Right lung (tissue), 10 donors: ENCODE measurements around the gene EIF2AK2. TPM values are rescaled to one million over a fixed set of nuclear protein-coding genes. Genes with fewer than 3 reads are reported as not detected.
A peak's percentile ranks its signal among the peaks of the same experiment; 100 is the strongest.
"Not testable (repeated sequence)": the region's sequence is repeated elsewhere in the genome, so short reads cannot be mapped to it uniquely, and the experiment has no call there.

ENCODE experiments used
- DNase-seq, 2 donors: peaks; one replicate each; pipeline ENCODE4 v3.0.0-alpha.2; 2013
- long read RNA-seq, 8 donors: transcript quantifications; one replicate each; lab custom pipeline, GENCODE V29; 2026
- polyA plus RNA-seq, 5 donors: library from polyadenylated mRNA; unstranded; fragments of 120-200 nt; gene quantifications; one replicate each; pipeline versions ENCODE4 v1.2.1 to v1.2.3, GENCODE V29; 2013; ENCODE audit warnings: inconsistent platforms in 1 of 5, low replicate concordance in 1 of 5; ENCODE audit not compliant: insufficient read length in 5 of 5, insufficient read depth in 1 of 5

The EIF2AK2 gene
- 10 to 100 TPM; 23.0 to 38.3 (median 35.9) TPM for polyA plus RNA-seq
- long read RNA-seq, donor 1, partial matches to known transcripts = 0 of 4 reads
- long read RNA-seq, donor 1, other reads (novel, unspliced or antisense) = 0 of 4 reads
- long read RNA-seq, donor 2, full-length matches to known transcripts = 1 of 1 reads
- long read RNA-seq, donor 2, partial matches to known transcripts = 0 of 1 reads
- long read RNA-seq, donor 2, other reads (novel, unspliced or antisense) = 0 of 1 reads
- long read RNA-seq, donor 3, full-length matches to known transcripts = 5 of 5 reads
- long read RNA-seq, donor 3, partial matches to known transcripts = 0 of 5 reads
- long read RNA-seq, donor 3, other reads (novel, unspliced or antisense) = 0 of 5 reads
- long read RNA-seq, donor 4, partial matches to known transcripts = 13 of 17 reads
- long read RNA-seq, donor 4, other reads (novel, unspliced or antisense) = 0 of 17 reads
- long read RNA-seq, donor 5, full-length matches to known transcripts = 4 of 21 reads
- long read RNA-seq, donor 5, partial matches to known transcripts = 17 of 21 reads
- long read RNA-seq, donor 5, other reads (novel, unspliced or antisense) = 0 of 21 reads
- long read RNA-seq, donor 6, full-length matches to known transcripts = 5 of 5 reads
- long read RNA-seq, donor 6, partial matches to known transcripts = 0 of 5 reads
- long read RNA-seq, donor 6, other reads (novel, unspliced or antisense) = 0 of 5 reads
- long read RNA-seq, donor 7, full-length matches to known transcripts = 3 of 3 reads
- long read RNA-seq, donor 7, partial matches to known transcripts = 0 of 3 reads
- long read RNA-seq, donor 7, other reads (novel, unspliced or antisense) = 0 of 3 reads
- long read RNA-seq, donor 8, partial matches to known transcripts = 0 of 2 reads
- long read RNA-seq, donor 8, other reads (novel, unspliced or antisense) = 0 of 2 reads

- DNase-seq = peak; percentile 80 to 81
These were observed at the start of gene EIF2AK2 for GRCh38 chr2:37156857-37157714. Gene EIF2AK2 (minus strand): TSS chr2:37156980. CDS start chr2:37147806, 9,174 bp downstream.

- no peak for DNase-seq
These were observed 49.0 kb upstream of the EIF2AK2 start for GRCh38 chr2:37205689-37206341.

- not testable (repeated sequence) for DNase-seq
These were observed 48.4 kb upstream of the EIF2AK2 start for GRCh38 chr2:37205071-37205661.

- no peak for DNase-seq
These were observed 46.9 kb upstream of the EIF2AK2 start for GRCh38 chr2:37203708-37204107.

DNA sequence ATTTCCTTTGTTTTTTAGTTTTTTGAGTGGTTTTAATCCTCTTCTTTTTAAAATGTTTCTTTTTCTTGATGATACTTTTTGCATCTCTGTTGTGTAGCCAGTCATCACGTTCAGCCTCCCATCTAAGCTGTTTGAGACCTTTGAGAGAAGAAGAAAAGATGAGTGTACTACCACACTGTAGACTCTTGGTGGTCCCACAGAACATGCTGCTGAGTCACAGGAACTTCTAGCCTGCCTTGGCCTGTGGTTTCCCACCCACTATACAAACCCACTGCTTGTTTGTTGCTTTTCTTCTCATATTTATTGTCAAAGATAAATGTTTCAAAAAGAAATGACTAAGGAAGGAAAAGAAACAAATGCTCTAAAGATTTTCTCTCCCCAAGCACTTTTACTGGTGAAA, 45.0 kb upstream of the EIF2AK2 start:
- DNase-seq = no peak

DNA sequence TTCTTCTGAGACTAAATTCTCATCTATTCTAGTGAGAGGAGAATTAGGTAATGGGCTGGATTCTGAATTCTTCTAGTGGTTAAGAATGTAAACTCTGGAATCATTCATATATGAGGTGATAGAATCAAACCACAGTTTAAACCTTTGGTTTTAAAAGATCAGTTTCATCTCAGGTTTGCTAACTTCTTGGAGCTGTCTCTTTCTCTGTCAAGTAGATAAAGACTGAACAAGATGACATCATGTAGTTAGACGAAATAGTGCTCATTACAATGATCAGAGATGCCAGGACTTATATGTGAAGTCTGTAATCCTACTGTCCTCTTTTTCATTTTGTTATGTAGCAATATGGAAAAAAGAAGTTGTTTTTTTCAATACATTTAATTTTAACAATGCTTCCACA, 44.4 kb upstream of the EIF2AK2 start:
- DNase-seq = no peak

DNA sequence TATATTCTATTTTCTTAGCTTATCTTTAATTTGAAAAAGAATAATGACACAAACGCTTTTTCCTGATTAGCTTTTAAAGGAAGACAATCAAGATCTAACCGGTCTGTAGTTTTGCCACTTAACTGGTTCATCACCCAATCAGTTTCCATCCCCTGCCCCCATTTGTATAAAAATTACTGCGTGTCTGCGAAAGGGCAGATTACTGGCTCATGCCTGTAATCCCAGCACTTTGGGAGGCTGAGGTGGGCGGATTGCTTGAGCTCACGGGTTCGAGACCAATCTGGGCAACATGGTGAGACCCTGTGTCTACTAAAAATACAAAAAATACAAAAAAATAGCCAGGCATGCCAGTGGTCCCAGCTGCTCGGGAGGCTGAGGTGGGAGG, 41.9 kb upstream of the EIF2AK2 start:
- no peak for DNase-seq

DNA sequence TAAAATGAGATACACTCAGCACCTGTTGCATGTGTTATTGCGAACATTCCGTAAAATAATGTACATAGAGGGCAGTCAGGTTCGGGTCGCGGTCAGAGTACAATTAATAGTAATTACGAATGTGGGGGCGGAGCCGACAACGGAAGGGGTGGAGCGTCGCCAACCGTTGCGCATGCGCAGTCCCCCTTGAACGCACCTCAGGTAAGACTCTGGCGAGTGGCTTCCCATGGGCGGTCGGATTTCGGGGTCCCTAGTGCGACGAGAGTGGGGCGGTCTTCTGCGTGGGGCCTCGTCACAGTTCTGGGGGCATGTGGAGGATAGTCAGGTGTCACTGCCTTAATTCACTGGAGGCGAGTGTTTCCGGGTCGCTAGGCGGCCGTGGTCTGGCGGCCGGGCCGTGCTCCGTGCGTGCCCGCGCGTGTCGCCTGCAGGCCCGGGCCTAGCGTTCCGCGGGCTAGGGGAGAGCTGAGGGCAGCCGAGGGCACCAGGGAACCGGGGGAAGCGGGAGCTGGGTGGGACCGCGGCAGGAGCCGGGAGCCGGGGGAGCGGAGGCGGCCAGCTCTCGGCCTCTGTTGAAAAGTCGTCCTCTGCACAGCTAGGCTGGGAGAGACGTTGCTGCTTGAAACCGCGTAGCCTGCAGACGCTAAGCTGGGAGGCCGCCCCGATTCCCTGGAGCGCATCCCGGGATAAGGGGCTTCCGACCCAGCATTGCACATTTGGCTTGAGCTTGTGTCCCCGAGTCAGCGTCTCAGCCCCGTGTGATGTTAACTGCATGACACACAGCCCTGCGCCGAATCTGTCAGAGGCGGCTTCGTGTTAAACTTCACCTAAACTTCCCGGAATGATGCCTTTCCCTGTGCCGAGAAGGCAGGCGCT, 39.8 kb upstream of the EIF2AK2 start, which contains the start of gene CEBPZOS:
Gene CEBPZOS (plus strand): TSS at position 177 of the 876 bp plus-strand sequence. CDS start 3,209 bp downstream, outside the sequence.
- peak; percentile 84 to 85 for DNase-seq

DNA sequence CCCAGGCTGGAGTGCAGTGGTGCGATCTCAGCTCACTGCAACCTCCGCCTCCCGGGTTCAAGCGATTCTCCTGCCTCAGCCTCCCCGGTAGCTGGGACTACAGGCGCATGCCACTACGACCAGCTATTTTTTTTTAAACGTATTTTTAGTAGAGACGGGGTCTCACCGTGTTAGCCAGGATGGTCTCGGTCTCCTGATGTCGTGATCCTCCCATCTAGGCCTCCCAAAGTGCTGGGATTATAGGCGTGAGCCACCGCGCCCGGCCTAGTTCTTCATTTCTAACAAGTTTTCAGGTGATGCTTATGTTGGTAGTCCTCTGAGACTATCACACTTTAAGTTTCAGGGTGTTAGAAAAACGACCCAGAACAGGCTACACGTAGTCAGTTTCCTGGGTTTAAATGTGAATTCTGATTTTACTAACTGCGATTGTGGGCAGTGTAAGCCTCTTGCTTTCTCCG, 39.1 kb upstream of the EIF2AK2 start:
- not testable (repeated sequence) for DNase-seq

DNA sequence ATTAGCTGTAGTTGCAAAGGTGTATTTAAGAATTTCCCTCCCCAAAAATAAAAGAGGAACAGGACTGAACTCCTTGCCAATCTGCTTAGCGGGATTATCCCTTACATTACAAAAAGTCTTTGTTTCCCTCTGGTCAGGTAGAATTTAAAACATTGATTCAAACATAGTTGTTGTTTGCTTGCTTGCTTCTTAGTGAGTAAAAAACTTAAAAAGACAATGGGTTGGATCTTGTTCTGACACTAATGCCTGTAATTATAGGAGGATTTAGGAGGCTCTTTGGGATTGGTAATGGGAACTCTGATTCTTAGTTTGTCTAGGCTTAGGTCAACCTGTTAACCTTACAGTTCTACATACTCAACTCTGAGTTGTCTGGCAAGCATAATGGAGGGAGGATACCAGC, 35.8 kb upstream of the EIF2AK2 start:
- DNase-seq = no peak

DNA sequence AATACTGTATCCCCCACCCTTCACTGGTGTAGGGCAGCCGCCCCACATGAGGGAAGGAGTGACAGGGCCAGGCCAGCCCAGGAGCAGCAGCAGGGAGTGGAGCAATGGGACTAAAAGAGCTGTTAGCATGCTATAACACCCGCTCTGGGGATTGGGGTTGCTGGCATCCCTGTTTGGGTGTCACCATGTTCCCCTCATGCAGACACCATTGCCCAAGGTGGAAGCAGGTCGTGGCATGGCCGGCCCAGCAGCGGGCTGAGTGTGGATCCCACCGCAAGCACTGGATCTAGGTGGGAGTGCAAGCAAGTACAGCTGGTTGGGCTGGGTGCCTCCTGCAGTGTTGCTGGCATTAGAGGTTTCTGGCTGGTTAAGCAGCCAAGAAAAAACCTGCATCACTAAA, 35.0 kb upstream of the EIF2AK2 start:
- no peak for DNase-seq

DNA sequence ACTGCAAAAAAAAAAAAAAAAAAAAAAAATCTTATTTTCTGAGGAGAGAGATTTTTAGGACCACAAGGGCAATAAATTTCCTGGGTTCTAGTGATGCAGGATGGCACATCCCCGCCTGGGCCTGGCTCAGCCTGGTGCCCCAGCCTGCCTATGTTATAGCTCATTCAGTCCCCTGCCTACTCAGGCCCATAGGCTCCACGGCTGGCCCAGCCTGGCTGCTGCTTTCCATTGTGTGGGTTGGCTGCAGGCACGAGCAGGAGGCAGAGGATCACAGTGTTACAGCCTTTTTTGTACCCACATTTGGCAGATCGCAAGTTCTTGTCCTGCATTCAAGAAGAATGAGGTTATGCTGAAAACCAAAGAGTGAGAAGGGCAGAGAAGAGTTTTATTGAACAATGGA, 34.5 kb upstream of the EIF2AK2 start:
- DNase-seq = no peak

- DNase-seq = no peak
These were observed 33.5 kb upstream of the EIF2AK2 start for GRCh38 chr2:37190290-37190689.

DNA sequence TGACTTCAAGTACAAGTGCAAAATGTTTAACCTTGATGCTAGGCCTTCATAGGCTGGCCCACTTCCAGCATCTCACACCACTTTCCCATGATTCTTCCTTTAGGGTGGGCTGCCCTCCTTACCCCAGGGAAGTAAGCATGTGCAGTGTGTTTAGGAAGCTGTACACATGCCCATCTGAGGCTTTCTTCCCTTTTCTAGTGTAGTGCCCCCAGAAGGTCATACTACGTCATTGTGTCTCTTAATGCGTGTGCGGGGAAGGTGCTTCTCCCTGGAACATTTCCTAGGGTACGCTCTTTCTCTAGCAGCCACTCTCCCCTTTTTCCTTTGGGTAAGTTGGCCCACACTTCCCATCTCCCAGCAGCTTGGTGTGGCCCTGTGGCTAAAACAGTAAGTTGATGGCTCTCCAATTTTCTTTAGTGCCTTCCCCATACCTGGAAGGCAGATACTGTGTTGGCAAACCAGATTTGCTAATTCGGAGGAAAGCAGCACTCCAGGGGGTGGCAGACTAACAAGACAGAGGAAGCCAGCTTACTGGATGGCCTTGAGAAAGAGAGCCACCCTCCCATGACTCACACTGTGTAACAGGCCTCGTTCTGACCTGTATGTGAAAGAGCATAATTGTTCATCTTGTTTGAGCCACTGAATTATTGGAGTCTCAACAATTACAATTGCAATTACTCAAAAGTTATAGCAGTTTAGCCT, 32.8 kb upstream of the EIF2AK2 start:
- DNase-seq = no peak

GRCh38 chr2:37188570-37188969, 31.8 kb upstream of the EIF2AK2 start, which contains the start of gene SULT6B1:
Gene SULT6B1 (minus strand): TSS chr2:37188670. CDS start chr2:37188640, 30 bp downstream.
- no peak for DNase-seq

DNA sequence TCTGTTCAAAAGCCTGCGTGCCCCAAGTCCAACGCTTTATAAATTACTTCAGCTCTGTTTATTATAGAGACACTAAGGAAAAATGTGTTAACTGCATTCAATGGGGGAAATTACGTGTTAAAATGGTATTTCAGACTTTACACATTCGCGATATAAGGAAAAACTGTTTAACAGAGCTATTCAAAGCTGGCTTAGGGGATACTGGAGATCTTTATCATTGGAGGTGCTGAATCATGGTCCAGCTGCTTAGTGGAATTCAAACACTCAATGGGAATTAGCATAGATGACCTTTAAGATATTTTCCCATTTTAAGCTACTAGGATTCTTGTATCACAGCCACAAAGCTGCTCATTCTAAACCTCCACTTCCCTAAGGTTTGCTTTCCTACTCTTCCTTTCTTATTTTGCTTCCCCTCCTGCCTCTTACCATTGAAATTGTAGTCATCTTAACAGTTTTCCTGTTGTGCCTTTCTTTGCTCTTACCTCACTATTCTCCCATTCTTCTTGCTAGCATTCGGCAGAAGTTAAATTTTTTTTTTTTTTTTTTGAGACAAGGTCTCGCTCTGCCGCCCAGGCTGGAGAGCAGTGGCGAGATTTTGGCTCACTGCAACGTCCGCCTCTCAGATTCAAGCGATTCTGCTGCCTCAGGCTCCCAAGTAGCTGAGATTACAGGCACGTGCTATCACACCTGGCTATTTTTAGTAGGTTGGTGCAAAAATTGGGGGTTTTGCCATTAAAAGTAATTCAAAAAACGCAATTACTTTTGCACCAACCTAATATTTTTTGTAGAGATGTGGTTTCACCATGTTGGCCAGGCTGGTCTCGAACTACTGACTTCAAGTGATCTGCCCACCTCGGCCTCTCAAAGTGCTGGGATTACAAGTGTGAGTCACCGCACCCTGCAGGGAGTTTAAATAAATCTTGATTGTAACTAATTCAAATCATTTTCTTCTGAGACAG, 25.2 kb upstream of the EIF2AK2 start:
- no peak for DNase-seq

DNA sequence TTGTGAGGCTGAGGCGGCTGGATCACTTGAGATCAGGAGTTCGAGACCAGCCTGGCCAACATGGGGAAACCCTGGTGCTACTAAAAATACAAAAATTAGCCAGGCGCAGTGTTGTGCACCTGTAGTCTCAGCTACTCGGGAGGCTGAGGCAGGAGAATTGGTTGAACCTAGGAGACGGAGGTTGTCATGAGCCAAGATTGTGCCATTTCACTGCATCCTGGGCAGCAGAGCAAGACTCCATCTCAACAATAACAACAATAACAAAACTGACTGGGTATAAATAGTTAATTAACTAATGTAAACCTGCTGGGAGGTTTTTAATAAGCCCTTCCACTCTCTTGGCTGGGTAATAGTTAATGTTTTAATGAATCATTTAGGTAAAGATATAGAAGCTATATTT, 23.9 kb upstream of the EIF2AK2 start:
- no peak for DNase-seq
